COLO829 (cell line): ENCODE measurements around the gene FEN1.

Source experiments
- DNase-seq: peaks from one replicate; pipeline ENCODE4 v3.0.0; 2012; ENCODE audit warnings: low spot score

Gene FEN1

DNA sequence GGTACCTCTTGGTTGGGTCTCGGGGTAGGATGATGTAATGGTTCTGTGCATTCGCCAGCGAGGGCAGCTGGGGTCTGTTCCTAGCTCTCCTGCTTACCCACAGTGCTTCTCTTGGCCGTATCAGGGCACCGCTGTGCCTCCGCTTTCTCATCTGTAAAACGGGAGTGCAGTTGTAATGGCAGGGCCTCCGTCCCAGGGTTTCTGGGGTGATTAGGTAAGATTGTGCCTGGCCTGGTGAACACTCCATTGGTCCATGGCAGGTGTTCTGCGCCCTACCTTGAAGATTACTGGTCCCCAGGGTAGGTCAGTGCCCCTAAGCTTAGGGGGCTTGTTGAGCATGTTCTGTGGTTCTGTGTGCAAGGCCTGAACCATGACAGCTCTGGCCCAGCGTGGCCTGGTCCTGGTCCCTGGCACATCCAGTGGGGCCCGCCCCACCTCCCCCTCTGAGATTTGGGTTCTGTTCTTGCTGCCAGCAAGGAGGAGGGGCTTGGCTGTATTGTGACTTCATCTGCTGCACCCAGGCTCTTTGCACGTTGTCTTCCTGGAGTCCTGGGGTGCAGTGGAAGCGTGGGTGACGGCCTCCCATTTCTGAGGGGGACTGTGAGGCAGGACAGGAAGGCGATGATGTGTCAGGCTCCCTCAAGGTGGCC lies 35.4 kb upstream of the FEN1 start:
- no peak for DNase-seq

DNA sequence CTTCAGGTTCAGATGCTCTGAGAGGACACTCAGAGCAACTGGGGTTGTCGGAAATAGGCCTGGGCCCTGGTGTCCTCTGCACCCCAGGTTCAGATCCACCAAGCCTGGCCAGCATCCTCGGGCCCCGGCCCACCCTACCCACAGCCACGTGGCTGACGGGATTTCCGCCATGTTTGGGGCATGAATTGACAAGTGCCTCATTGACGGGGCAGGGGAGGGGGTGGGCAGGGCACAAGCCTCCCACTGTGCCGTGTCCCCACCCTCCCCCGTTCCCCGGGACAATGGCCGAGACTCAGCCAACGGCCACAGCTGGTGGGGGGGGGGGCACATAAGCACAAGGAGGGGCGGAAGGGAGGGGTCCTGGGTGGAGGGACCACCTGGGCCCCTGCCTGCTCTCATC lies 31.8 kb upstream of the FEN1 start:
- DNase-seq = no peak

DNA sequence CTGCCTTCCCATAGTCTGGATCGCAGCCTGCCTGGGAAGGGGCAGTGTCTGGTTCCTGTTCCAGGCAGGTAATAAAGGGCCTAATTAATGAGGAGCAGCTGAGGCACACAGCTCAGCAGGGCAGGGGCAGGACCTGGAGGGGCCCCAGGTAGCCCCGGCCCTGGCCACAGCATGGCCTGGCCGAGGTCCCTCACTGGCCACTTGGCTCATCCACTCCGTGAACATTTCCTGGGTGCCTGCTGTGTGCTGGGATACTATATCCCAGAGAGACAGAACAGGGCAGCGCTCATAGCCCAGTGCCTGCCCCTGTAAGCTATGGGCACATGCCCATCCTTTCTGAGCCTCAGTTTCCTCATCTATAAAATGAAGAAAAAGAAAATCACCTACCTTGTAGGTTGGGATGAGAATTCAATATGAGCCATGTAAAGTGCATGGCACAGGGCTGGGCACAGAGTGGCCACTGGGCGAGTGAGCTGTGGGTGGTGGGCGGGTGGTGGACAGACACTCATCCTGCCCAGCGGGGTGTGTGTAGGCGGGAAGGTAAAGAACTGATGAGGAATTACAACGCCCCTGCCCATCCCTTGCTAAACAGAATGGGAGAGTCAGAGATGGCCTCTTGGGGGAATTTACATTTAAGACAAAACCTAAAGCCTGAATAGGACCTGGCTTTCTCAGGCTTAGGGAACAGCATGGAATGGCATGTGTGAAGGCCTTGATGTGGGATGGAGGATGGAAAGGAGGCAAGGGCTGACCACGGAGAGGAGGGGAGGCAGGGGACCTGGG lies 31.1 kb upstream of the FEN1 start:
- DNase-seq = no peak

DNA sequence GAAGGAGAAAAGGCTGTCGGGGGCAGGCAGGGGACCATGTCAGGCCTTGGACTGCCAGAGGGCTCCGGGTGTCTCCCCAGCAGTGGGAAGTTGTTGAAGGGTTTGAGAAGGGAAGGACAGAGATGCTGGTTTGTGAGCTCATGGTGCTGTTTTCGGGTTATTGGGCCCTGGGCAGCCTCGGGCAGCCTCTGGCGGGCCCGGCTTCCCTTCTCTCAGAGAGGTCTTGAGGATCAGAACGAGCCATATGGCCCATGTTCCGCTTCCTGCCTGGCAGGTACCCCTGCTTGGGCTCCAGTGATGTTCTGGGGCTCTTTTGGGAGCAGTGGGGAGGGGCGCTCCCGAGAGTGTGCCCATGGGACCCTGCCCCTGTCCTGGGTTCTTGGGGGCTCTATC lies 30.5 kb upstream of the FEN1 start:
- no peak for DNase-seq

DNA sequence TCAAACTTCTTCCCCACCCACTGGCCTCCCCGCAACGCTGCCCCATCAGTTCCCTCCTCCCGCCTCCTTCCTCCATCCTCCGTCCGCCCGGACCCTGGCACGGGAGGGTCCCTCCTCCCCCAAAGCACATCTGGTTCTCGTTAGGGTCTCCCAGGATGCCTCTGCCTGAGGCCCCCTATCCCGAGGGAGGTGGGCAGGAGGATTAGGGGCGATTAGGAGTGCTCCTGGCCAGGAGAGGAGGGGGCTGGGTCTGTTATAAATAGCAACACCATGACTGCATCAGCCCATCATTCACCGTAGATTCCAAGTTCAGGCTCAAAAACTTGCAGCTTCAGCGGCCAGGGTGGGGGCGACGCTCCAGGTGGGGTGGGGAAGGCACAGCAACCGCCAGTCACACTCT lies 29.9 kb upstream of the FEN1 start:
- DNase-seq = no peak

DNA sequence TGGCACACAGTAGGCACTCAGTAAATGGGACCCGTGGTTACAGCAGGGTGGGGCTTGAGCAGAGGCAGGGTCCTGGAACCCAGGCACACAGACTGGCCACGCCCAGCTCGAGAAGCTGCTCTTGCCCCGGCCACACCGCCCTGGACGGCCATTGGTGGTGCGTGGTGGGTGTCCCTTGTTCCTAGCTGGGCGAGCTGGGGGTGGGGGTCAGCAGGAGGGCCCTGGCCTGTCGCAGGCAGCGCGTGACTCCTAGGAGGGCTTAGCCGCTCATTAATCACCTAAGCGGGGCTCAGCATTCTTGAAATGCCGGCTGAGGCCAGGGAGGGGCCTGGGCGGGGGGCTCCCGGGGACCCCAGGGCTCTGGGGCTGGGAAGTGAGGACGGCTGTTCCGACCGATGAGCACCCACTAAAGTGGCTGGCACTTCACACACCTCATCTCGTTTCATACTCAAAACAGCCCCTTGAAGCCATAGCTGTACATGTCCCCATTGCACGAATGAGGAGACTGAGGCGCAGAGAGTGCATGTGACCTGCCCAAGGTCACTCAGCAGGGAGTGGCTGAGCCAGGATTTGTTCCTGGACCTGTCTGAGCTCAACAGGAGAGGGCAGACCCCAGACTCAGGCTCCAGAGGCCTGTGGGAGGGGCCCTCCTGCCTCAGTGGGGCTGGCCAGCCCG lies 28.6 kb upstream of the FEN1 start:
- DNase-seq = no peak

DNA sequence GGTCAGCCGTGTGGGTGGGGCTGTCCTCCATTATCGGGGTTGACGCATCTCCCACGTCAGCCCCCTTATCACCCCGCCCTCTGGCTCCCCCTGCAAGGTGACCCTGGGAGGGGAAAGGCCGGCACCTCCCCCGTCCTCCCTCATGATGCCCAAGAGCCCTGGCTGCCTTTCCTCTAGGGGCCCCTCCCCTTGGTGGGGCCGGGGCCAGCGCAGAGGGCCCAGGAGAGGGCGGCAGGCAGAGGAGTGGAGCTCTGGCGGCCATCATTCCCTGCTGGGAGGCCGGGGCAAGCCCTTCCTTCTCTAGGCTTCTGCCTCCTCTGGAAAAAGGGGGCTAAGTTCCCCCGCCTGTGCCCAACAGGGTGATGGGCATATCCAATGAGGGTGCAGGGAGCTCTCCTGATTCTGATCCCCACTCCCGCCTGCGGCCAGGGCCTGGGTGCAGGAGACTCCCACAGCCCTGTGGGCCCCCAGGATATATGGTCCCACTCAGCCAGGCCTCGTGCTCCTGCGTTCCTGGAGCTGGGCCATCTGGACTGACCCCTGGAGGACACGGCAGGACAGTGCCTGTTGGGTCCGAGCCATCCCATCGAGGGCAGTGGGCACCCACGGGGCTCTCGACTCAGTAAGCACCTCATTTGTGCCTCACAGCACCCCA lies 28.0 kb upstream of the FEN1 start:
- no peak for DNase-seq

DNA sequence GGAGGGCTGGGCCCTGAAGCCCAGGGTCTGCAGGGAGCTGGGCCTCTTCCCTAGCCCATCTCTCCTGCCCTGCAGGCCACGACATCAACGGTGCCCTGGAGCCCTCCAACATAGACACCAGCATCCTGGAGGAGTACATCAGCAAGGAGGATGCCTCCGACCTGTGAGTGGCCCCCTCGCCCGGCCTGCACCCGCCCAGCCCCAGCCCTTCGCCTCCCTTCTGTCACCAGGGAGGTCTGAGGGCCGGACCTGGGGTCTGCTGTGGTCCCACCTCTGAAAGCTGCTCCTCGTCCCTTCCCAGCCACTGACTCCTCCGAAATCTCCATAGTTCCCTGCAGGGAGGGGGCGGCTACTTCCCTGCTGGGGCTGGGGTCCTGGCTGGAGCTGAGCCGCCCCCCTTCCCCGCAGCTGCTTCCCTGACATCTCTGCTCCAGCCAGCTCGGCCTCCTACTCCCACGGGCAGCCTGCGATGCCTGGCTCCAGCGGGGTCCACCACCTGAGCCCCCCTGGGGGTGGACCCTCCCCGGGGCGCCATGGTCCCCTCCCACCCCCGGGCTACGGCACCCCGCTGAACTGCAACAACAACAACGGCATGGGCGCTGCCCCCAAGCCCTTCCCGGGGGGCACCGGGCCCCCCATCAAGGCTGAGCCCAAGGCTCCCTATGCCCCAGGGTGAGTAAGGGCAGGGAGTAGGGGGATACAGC lies 27.0 kb upstream of the FEN1 start:
- no peak for DNase-seq

DNA sequence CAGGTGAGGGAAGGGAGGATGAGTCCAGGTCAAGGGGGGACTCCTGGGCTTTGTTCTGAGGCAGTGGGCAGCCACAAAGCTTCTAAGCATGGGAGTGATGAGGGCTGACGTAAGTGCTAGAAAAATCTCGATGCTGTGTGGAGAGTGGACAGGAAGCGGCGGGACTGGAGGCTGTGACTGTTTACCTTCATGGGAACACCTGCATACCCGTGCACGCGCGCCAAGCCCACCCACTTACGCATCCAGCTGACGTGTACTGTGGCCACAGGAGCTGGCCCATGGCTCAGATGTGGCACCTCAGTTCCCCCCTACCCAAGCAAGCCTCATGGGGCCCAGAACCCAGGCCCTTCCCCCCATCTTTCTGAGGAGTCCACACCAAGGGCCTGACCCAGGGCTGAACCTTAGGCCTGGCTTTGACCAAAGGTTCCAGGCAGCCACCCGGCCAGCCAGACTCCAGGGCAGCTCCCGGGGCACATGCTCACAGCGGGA lies 26.3 kb upstream of the FEN1 start:
- DNase-seq = no peak

DNA sequence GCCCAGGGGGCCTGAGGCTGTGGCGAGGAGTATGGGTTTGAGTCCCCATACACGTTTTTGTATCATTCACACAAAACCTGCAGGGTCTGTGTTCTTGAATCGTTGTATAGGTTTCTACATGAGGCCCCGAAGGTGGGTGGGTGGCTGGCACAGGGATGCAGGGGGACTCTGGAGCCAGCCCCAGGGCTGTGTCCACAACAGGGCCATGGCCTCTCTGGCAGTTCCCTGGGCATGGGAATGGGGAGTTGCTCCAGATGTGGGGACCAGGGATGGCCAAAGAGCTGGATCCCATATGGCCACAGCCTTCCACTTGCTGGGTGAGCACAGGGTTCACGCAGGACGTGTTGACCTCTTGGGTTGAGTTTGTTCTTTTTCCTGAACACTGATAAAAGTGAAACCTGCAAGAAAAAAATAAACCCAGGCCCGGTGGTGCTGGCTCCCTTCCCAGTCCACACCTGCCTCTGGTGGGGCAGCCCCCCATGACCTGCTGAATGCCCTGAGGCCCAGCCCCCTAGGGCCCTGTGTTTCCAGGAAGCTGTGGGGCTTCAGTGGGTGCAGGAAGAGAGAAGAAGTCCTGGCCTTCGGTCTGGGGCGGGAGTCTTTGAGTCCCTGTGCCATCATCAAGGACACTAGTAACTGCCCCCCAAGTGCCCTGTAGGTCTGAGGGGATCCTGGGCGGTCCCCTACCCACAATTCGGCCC lies 24.2 kb upstream of the FEN1 start:
- DNase-seq = no peak

DNA sequence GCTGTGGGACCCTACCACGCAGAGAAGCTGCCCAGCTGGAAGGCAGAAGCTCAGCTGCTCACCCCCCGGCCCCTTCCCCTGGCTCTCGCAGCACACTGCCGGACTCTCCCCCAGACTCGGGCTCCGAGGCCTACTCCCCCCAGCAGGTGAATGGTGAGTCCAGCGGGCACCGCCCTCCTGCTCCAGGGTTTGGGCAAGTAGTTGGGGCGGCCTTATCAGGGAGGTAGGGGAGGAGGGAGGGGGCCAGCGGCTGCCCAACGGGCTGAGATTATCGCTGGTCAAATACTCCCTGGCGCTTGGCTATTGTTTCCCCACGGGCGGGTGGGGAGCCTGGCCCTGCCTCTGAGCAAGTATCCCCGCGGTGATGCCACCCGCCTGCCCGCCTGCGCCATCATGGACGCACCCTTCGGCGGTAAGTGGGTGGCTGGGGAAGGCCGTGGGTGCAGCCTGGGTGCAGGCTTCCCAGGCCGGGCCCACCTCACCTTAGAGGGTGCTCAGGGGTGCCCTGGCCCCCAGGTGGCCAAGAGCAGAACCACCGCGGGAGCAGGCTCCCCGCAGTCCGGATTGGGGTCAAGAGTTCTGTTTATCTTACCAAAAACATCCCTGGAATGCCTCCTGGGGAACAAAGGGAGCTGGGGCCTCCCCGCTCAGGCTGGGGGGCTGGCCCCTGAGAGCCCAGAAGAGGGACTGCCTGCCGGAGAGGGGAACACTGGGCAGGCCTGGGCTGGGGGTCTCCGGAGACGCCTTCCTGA lies 23.4 kb upstream of the FEN1 start:
- DNase-seq = no peak

DNA sequence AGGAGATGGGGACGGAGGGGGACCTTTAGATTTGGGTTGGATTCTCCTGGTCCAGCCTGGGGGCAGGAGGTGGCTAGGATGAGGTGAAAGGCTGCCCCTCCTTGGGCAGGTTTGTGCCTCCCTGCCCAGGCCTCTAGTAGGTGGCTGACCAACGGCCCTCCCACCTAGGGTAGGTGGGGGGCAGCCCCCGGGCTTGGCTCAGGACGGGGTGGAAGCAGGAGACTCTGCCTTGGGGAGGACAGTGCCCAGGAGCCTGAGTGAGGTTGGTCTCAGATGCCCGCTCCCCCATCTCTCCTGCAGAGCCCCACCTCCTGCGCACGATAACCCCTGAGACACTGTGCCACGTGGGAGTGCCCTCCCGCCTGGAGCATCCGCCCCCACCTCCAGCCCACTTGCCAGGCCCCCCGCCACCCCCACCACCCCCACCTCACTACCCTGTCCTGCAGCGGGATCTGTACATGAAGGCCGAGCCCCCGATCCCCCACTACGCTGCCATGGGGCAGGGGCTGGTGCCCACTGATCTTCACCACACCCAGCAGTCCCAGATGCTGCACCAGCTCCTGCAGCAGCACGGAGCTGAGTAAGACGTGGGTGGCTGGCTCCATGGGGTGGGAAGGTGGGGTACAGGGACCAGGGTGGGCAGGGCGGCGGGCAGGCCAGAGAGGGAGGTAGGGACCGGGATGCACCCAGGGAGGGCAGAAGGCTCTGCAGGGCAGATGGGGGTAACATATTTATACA lies 22.6 kb upstream of the FEN1 start:
- DNase-seq = no peak

DNA sequence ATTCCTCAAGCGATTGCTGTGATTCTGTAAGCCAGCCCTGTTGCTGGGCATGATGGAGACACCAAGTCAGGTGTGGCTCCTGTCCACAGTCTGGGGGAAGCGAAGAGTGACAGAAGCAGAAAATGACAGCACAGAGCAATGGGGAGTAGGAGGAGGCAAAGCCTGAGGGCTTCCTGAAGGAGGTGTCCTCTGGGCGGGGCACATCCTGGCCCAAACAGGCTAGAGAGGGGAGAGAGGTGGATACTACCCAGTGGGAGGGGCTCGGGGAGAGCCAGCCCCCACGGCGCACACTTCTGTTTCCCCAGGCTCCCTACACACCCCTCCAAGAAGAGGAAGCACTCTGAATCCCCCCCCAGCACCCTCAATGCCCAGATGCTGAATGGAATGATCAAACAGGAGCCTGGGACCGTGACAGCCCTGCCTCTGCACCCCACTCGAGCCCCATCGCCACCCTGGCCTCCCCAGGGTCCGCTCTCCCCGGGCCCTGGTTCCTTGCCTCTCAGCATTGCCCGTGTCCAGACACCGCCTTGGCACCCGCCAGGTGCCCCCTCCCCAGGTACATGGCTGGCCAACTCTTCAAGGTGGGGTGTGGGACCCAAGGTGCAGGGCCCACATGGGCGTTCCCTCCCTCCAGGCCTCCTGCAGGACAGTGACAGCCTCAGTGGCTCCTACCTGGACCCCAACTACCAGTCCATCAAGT lies 21.4 kb upstream of the FEN1 start:
- no peak for DNase-seq

DNA sequence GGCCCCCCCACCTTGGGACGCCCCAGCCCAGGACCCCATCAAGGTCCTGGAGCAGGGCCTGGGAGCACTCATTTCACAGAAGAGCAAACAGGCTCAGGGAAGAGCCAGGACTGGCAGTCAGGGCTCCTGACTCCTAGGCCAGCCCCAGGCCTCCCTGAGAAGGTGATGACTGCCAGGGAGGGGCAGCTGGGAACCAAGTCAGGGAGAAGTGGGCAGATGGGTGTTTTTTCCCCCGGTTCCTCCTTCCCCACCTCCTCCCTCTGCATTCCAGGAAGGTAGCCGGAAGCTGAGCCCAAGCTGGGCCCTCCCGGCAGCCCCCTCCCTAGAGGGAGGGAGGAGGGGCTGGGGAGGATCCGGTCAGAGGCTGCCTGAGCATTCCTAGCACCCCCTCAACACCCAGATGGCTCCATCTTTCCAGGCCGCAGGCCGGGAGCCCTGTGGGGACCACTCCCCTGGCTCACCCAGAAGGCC lies 20.7 kb upstream of the FEN1 start:
- DNase-seq = no peak

DNA sequence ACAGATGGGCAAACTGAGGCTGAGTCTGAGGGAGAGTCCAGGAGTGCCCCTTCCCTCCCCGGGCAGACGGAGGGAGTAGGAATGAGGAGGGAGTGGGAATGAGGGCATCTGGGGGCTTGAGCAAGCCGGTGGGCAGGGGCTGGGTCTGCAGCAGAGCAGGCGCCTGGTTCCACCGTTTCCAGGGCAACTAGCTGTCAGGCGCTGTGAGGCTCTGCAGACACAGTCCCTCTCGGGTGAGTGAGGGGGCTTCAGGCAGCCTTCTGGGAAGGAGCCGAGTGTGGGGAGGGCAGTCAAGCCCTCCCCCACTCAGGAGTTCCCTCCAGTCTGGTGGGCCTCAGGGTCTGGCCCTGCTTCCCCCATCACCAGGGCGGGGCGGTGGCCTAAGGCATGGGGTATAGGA lies 19.4 kb upstream of the FEN1 start:
- no peak for DNase-seq

DNA sequence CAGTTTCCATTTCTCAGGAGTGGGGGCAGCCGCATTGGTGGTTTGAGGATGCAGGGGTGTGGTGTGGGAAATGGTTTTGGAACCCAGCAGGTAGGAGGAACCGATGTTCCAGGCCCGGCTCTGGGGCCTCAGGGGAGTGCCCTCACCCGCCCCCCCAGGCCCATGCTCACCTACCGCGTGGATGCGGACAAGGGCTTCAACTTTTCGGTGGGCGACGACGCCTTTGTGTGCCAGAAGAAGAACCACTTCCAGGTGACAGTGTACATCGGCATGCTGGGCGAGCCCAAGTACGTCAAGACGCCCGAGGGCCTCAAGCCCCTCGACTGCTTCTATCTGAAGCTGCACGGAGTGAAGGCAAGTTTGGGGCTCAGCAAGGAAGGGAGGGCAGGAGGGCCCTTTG lies 18.9 kb upstream of the FEN1 start:
- DNase-seq = no peak

DNA sequence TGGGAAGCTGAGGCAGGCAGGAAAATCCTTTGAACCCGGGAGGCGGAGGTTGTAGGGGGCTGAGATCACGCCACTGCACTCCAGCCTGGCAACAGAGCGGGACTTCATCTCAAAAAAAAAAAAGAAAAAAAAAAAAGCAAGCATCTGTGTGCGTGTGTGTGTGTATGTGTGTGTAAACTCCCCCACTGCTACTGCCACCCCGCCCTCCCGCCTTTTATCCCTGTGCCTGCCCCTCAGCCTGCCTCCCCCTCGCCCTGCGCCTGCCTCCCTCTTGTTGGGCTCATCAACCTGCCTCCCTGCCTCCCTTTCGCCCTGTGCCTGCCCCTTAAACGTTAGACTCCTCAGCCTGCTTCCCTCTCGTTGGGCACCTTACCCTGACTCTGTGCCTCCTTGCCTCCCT lies 18.3 kb upstream of the FEN1 start:
- DNase-seq = no peak

DNA sequence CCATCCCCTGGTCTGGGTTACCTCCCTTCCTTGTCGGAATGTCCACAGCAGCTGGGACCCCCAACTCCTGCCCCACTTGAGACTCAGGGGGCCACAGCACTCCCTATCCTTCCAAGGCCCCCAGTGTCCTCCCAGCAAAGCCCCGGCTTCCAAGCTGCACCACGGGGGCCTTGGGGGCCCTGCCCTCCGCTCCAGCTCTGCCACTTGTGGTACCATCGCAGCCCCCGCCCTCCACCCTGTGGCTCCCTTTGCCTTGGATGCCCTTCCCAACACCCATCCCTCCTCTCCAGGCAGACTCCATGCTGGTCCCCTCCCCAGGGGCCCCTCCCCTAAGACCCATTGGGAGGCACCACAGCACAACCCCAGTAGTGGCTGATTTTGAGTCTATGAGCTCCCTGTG lies 17.6 kb upstream of the FEN1 start:
- DNase-seq = no peak
